Lower lobe of right lung (tissue), 2 donors: Measurements from ENCODE around the gene FAM72A. TPM values are rescaled to one million over a fixed set of nuclear protein-coding genes. Genes with fewer than 3 reads are reported as not detected.

Experiments used
- ATAC-seq, 2 donors: fragments of 200-7000 bp; cut with Tn5 transposase; one replicate each; pipeline ENCODE4 v1.9.1; 2020 to 2022; ENCODE audit warnings: mild to moderate bottlenecking in 2 of 2, moderate library complexity in 2 of 2
- DNase-seq: peaks from one replicate; pipeline ENCODE4 v3.0.0-alpha.2; 2020
- H3K27ac ChIP-seq: fragments of 200-600 bp; one replicate; pipeline ENCODE4 v1.8.0; 2022
- H3K27me3 ChIP-seq: fragments of 200-600 bp; one replicate; pipeline ENCODE4 v1.8.0; 2022; ENCODE audit warnings: low read depth
- H3K36me3 ChIP-seq: fragments of 200-600 bp; one replicate; pipeline ENCODE4 v1.8.0; 2022; ENCODE audit warnings: mild to moderate bottlenecking
- H3K4me1 ChIP-seq: fragments of 200-600 bp; one replicate; pipeline ENCODE4 v1.8.0; 2022
- H3K4me3 ChIP-seq: fragments of 200-600 bp; one replicate; pipeline ENCODE4 v1.8.0; 2022; ENCODE audit warnings: mild to moderate bottlenecking
- H3K9me3 ChIP-seq: fragments of 200-600 bp; one replicate; pipeline ENCODE4 v1.8.0; 2022
- intact Hi-C: fragments of 100-400 bp; cut with DNase I; formaldehyde crosslinking; loops from one replicate; pipeline ENCODE4 v1.11.0; 2022
- total RNA-seq: library from RNA; stranded (reverse); fragmentation: NEBNext Ultra II Directional; extraction: Animal tissue kit (Norgen Biotek cat#: 25700); gene quantifications from one replicate; pipeline ENCODE4 v1.2.1, GENCODE V29; 2021
- TF ChIP-seq, protein P1 (sequence below): fragments of 200-600 bp; IDR thresholded peaks from one replicate; pipeline ENCODE4 v1.8.0; 2022; ENCODE audit warnings: antibody characterized with exemption, mild to moderate bottlenecking
- donor health status: DM: no; HTN: yes; CAD: no; lungs with severe emphysema.

The FAM72A gene
- total RNA-seq, 1 donor from 2014 or later, result 5.2 TPM

- DNase-seq, result no peak
Observed at GRCh38 chr1:206142011-206142410, 60.6 kb downstream of the FAM72A start.

GRCh38 chr1:206136241-206136640, 66.4 kb downstream of the FAM72A start:
- H3K4me1 ChIP-seq, result no peaks in the 10 kb centered on the region
- ATAC-seq (no peak), DNase-seq (no peak)
- H3K4me3 ChIP-seq, result no peak overlapping the region
- no peaks in the 10 kb centered on the region for H3K36me3 ChIP-seq
- H3K9me3 ChIP-seq, result no peaks in the 10 kb centered on the region
- no peak overlapping the region for H3K27ac ChIP-seq
- no peaks in the 10 kb centered on the region for H3K27me3 ChIP-seq
- intact Hi-C loops, result no loop called here
- TF ChIP-seq, protein P1, sequence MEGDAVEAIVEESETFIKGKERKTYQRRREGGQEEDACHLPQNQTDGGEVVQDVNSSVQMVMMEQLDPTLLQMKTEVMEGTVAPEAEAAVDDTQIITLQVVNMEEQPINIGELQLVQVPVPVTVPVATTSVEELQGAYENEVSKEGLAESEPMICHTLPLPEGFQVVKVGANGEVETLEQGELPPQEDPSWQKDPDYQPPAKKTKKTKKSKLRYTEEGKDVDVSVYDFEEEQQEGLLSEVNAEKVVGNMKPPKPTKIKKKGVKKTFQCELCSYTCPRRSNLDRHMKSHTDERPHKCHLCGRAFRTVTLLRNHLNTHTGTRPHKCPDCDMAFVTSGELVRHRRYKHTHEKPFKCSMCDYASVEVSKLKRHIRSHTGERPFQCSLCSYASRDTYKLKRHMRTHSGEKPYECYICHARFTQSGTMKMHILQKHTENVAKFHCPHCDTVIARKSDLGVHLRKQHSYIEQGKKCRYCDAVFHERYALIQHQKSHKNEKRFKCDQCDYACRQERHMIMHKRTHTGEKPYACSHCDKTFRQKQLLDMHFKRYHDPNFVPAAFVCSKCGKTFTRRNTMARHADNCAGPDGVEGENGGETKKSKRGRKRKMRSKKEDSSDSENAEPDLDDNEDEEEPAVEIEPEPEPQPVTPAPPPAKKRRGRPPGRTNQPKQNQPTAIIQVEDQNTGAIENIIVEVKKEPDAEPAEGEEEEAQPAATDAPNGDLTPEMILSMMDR, result no peak

More at GRCh38 chr1:206142011-206142410, 60.6 kb downstream of the FAM72A start:
- Histone ChIP-seq H3K9me3 (no peaks in the 10 kb centered on the region), H3K4me3 (no peak overlapping the region), H3K36me3 (no peaks in the 10 kb centered on the region), H3K4me1 (no peaks in the 10 kb centered on the region), H3K27me3 (no peaks in the 10 kb centered on the region), H3K27ac (no peak overlapping the region)
- ATAC-seq, result no peak
- intact Hi-C loops, result no loop called here
- TF ChIP-seq, protein P1, result no peak

Other genes with a start within 250 kb of the FAM72A start
- 9.1 TPM for gene RAB7B, start 199.4 kb downstream of the FAM72A start, total RNA-seq
- 63.6 TPM for gene CTSE, start 178.9 kb downstream of the FAM72A start, total RNA-seq
- gene RHEX, start 149.7 kb downstream of the FAM72A start, total RNA-seq, result 13.5 TPM
- gene AVPR1B, start 85.5 kb downstream of the FAM72A start, total RNA-seq, result not detected
- gene SRGAP2, start 702 bp upstream of the FAM72A start, total RNA-seq, result 70.2 TPM